AG08395 (cell line): Measurements from ENCODE around the gene FRMD4A.
"Not testable (repeated sequence)": the region's sequence is repeated elsewhere in the genome, so short reads cannot be mapped to it uniquely, and the experiment has no call there.

ENCODE experiments used
- DNase-seq: peaks from one replicate; pipeline ENCODE4 v3.0.0; 2012; ENCODE audit warnings: mixed read lengths, low spot score

The FRMD4A gene

GRCh38 chr10:14052931-14053330 lies 277.8 kb downstream of the FRMD4A start:
- no peak for DNase-seq

GRCh38 chr10:14050598-14050997 lies 280.1 kb downstream of the FRMD4A start:
- DNase-seq, result no peak

- DNase-seq, result no peak
Observed at GRCh38 chr10:14048930-14049613, 281.7 kb downstream of the FRMD4A start.

- no peak for DNase-seq
Observed at GRCh38 chr10:14047431-14047830, 283.3 kb downstream of the FRMD4A start.

GRCh38 chr10:14042051-14042450 lies 288.7 kb downstream of the FRMD4A start:
- DNase-seq, result not testable (repeated sequence)

GRCh38 chr10:14040787-14041631 lies 289.7 kb downstream of the FRMD4A start:
- peak; percentile 12 for DNase-seq

GRCh38 chr10:14039968-14040668 lies 290.6 kb downstream of the FRMD4A start:
- DNase-seq, result peak; percentile 75

- DNase-seq, result no peak
Observed at GRCh38 chr10:14036233-14036632, 294.5 kb downstream of the FRMD4A start.

- no peak for DNase-seq
Observed at GRCh38 chr10:14035506-14035905, 295.2 kb downstream of the FRMD4A start.

- no peak for DNase-seq
Observed at GRCh38 chr10:14032406-14032998, 298.2 kb downstream of the FRMD4A start.

- DNase-seq, result no peak
Observed at GRCh38 chr10:14026325-14026724, 304.4 kb downstream of the FRMD4A start.

GRCh38 chr10:14025283-14026189 lies 305.2 kb downstream of the FRMD4A start:
- no peak for DNase-seq

GRCh38 chr10:14024329-14025202 lies 306.2 kb downstream of the FRMD4A start:
- no peak for DNase-seq

GRCh38 chr10:14023673-14024328 lies 306.9 kb downstream of the FRMD4A start:
- no peak for DNase-seq

- DNase-seq, result no peak
Observed at GRCh38 chr10:14022954-14023672, 307.6 kb downstream of the FRMD4A start.

GRCh38 chr10:14022052-14022451 lies 308.7 kb downstream of the FRMD4A start:
- no peak for DNase-seq

GRCh38 chr10:14020037-14020664 lies 310.6 kb downstream of the FRMD4A start:
- DNase-seq, result no peak

GRCh38 chr10:14017467-14017866 lies 313.3 kb downstream of the FRMD4A start:
- no peak for DNase-seq

- no peak for DNase-seq
Observed at GRCh38 chr10:14016931-14017333, 313.8 kb downstream of the FRMD4A start.
